Tibial artery (tissue), 4 donors: ENCODE results near the gene CLK2.

Experiments
- DNase-seq, 2 donors: peaks; one replicate each; pipeline ENCODE4 v3.0.0-alpha.2; 2019
- H3K27ac ChIP-seq, 2 donors: fragments of 200-600 bp; sonication (generic) in 1 of 2; 1 replicate in 1 of 2; 2 replicates in 1 of 2; pipeline ENCODE4 v1.5.1; 2018 to 2019; ENCODE audit warnings: mild to moderate bottlenecking in 1 of 2
- H3K27me3 ChIP-seq, 2 donors: fragments of 200-600 bp; sonication (generic) in 1 of 2; one replicate each; pipeline versions ENCODE4 v1.5.1 to v1.6.0; 2016 to 2019
- H3K36me3 ChIP-seq, 3 donors: fragments of 200-600 bp; sonication (generic) in 2 of 3; one replicate each; pipeline ENCODE4 v1.5.1; 2016 to 2019; ENCODE audit warnings: mild to moderate bottlenecking in 2 of 3
- H3K4me1 ChIP-seq, 4 donors: fragments of 200-600 bp; sonication (generic) in 2 of 4; 1 replicate in 3 of 4; 2 replicates in 1 of 4; pipeline ENCODE4 v1.5.1; 2016 to 2019
- H3K4me3 ChIP-seq, 2 donors: fragments of 200-600 bp; sonication (generic) in 1 of 2; 1 replicate in 1 of 2; 2 replicates in 1 of 2; pipeline ENCODE4 v1.5.1; 2018 to 2019; ENCODE audit warnings: mild to moderate bottlenecking in 2 of 2
- H3K9me3 ChIP-seq, 3 donors: fragments of 200-600 bp; sonication (generic) in 1 of 3; one replicate each; pipeline ENCODE4 v1.5.1; 2016 to 2019
- intact Hi-C: fragments of 100-400 bp; cut with DNase I; formaldehyde crosslinking; loops from one replicate; pipeline ENCODE4 v1.15.0; 2023; ENCODE audit warnings: low total_unique reads
- TF ChIP-seq, protein P1 (sequence below), 2 experiments: fragments of 200-600 bp in 1 of 2; fragments of 450-650 bp in 1 of 2; IDR thresholded peaks; one replicate each; pipeline ENCODE4 v1.5.1; 2017 to 2019; ENCODE audit warnings: antibody characterized with exemption in 2 of 2, mild to moderate bottlenecking in 1 of 2, moderate library complexity in 1 of 2

CLK2 gene

GRCh38 chr1:155320252-155320651 lies 46.9 kb upstream of the CLK2 start:
- TF ChIP-seq, protein P1, sequence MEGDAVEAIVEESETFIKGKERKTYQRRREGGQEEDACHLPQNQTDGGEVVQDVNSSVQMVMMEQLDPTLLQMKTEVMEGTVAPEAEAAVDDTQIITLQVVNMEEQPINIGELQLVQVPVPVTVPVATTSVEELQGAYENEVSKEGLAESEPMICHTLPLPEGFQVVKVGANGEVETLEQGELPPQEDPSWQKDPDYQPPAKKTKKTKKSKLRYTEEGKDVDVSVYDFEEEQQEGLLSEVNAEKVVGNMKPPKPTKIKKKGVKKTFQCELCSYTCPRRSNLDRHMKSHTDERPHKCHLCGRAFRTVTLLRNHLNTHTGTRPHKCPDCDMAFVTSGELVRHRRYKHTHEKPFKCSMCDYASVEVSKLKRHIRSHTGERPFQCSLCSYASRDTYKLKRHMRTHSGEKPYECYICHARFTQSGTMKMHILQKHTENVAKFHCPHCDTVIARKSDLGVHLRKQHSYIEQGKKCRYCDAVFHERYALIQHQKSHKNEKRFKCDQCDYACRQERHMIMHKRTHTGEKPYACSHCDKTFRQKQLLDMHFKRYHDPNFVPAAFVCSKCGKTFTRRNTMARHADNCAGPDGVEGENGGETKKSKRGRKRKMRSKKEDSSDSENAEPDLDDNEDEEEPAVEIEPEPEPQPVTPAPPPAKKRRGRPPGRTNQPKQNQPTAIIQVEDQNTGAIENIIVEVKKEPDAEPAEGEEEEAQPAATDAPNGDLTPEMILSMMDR (IDR thresholded peaks at IDR 0.05) = no peak
- no peak for DNase-seq
- Histone ChIP-seq H3K4me1 (peaks cover 0 to 36% (median 23%) of the 10 kb centered on the region in 4 donors), H3K4me3 (peak overlapping the region; percentile 65 to 91), H3K27me3 (no peaks in the 10 kb centered on the region), H3K36me3 (peaks cover 0 to 19% (median 2%) of the 10 kb centered on the region in 3 donors), H3K27ac (peak overlapping the region; percentile 89 to 99), H3K9me3 (no peaks in the 10 kb centered on the region)
- intact Hi-C loops = loop anchor here (5.0 kb wide), 2 partner anchors 43 to 68 kb away; partner anchors contain the start of gene HCN3

DNA sequence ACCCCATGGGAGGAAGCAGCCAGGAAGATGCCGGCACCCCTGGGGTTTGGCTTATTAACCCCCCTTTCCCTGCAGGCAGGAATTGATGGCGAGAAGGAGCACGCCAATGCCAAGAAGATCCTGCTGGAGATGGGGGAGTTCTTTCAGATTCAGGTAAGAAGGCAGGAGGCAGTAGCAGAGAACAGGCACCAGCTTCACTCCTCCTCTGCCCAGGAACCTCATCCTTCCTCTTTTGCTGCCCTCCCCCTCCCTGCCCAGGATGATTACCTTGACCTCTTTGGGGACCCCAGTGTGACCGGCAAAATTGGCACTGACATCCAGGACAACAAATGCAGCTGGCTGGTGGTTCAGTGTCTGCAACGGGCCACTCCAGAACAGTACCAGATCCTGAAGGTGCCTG lies 46.2 kb upstream of the CLK2 start:
- TF ChIP-seq, protein P1 (IDR thresholded peaks at IDR 0.05) = no peak
- H3K4me3 ChIP-seq = no peak overlapping the region
- no peaks in the 10 kb centered on the region for H3K27me3 ChIP-seq
- H3K4me1 ChIP-seq = peaks cover 0 to 31% (median 21%) of the 10 kb centered on the region in 4 donors
- peaks cover 0 to 26% (median 8%) of the 10 kb centered on the region in 3 donors for H3K36me3 ChIP-seq
- no peaks in the 10 kb centered on the region for H3K9me3 ChIP-seq
- H3K27ac ChIP-seq = peak overlapping the region; percentile 89 to 99
- peak in 1 of 2 donors; percentile 63 for DNase-seq
- intact Hi-C loops = no loop called here

- Histone ChIP-seq H3K27me3 (no peaks in the 10 kb centered on the region), H3K4me3 (no peak overlapping the region), H3K27ac (no peak overlapping the region), H3K9me3 (no peaks in the 10 kb centered on the region), H3K4me1 (peaks cover 0 to 31% (median 21%) of the 10 kb centered on the region in 4 donors), H3K36me3 (peaks cover 0 to 39% (median 11%) of the 10 kb centered on the region in 3 donors)
- TF ChIP-seq, protein P1 (IDR thresholded peaks at IDR 0.05) = no peak
- no peak for DNase-seq
- intact Hi-C loops = no loop called here
Measured at GRCh38 chr1:155318082-155318481, 44.8 kb upstream of the CLK2 start.

DNA sequence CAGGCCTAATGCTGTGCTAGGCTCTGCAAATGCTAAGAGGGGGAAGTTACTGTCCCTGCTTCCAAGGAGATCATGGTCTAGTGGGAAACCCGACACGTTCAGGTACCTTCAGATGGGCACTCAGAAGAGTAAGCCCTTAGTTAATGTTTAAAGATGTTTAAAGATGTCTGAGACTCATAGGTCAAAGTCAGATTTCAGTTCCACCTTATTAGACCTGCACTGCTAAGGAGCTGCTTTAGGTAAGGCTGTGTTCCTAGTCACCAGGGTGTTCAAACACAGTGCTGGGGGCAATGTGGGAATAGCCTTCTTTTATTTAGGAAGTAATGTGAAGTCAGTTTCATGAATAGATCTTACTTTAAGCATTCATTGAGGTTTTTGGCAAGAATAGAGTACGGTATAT lies 43.6 kb upstream of the CLK2 start:
- Histone ChIP-seq H3K4me3 (no peak overlapping the region), H3K36me3 (peaks cover 0 to 51% (median 13%) of the 10 kb centered on the region in 3 donors), H3K27ac (no peak overlapping the region), H3K4me1 (peaks cover 0 to 20% (median 14%) of the 10 kb centered on the region in 4 donors), H3K9me3 (no peaks in the 10 kb centered on the region), H3K27me3 (no peaks in the 10 kb centered on the region)
- intact Hi-C loops = no loop called here
- TF ChIP-seq, protein P1 (IDR thresholded peaks at IDR 0.05) = no peak
- DNase-seq = no peak

DNA sequence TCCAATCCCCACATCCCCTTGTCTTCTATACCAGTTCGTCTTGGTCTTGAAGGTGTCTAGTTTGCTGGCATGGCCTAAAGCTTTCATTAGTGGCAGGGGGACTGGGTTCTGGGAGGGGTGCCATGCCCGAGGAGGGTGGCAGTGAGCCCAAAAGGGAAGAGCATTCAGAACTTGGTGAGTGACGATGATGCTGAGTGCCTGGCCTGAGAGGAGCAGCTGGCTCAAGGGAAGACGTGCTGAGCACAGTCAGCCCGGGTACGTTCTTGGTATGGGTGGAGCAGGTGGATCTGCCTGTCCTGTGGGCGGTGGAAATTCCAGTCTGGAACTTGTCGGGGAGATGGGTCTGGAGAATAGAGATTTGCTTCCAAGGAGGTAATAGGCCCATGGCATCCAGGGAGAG lies 40.0 kb upstream of the CLK2 start:
- H3K4me1 ChIP-seq = peaks cover 0 to 25% (median 13%) of the 10 kb centered on the region in 4 donors
- TF ChIP-seq, protein P1 (IDR thresholded peaks at IDR 0.05) = no peak
- intact Hi-C loops = no loop called here
- no peak for DNase-seq
- no peaks in the 10 kb centered on the region for H3K9me3 ChIP-seq
- H3K4me3 ChIP-seq = no peak overlapping the region
- no peak overlapping the region for H3K27ac ChIP-seq
- H3K27me3 ChIP-seq = no peaks in the 10 kb centered on the region
- H3K36me3 ChIP-seq = peaks cover 0 to 52% (median 13%) of the 10 kb centered on the region in 3 donors
